GM13977 (cell line): ENCODE data around the gene BAD.

Experiments used
- DNase-seq: peaks from one replicate; pipeline ENCODE4 v3.0.0; 2012; ENCODE audit warnings: low spot score
- CTCF ChIP-seq: IDR thresholded peaks from 2 replicates; pipeline ENCODE4 v1.5.1; 2012; ENCODE audit warnings: mild to moderate bottlenecking, control low read depth; ENCODE audit not compliant: insufficient read depth; ENCODE audit errors: extremely low read depth, missing control alignments
- in situ Hi-C: fragments of 300-500 bp; cut with MboI; formaldehyde crosslinking; loops from one replicate; pipeline ENCODE4 v1.12.0; 2022; ENCODE audit warnings: low sequenced_read_pairs, low pct_unique_long_range_greater_than_20kb, mixed read lengths, inconsistent platforms; ENCODE audit not compliant: unreplicated experiment

BAD gene

GRCh38 chr11:64283092-64283491 is 1.4 kb downstream of the BAD start:
- in situ Hi-C loops = no loop called here
- DNase-seq = no peak
- no peak for TF ChIP-seq CTCF

- in situ Hi-C loops = no loop called here
- no peak for TF ChIP-seq CTCF
- DNase-seq = no peak
These were observed 2.3 kb downstream of the BAD start for GRCh38 chr11:64281957-64282770.

GRCh38 chr11:64278576-64279190 is 5.8 kb downstream of the BAD start:
- in situ Hi-C loops = no loop called here
- TF ChIP-seq CTCF = no peak
- DNase-seq = no peak

- in situ Hi-C loops = no loop called here
- no peak for TF ChIP-seq CTCF
- DNase-seq = no peak
These were observed 7.6 kb downstream of the BAD start for GRCh38 chr11:64276653-64277431.

- TF ChIP-seq CTCF = no peak
- no peak for DNase-seq
- in situ Hi-C loops = no loop called here
These were observed 8.6 kb downstream of the BAD start for GRCh38 chr11:64275841-64276240.

- DNase-seq = no peak
- in situ Hi-C loops = no loop called here
These were observed 9.2 kb downstream of the BAD start for GRCh38 chr11:64275031-64275800.

More at GRCh38 chr11:64275031-64275800, 9.2 kb downstream of the BAD start:
- no peak for TF ChIP-seq CTCF
